A549 (cell line): ENCODE results near the gene RGS9BP. TPM values are rescaled to one million over a fixed set of nuclear protein-coding genes. Genes with fewer than 3 reads are reported as not detected.
"Not testable (repeated sequence)": the region's sequence is repeated elsewhere in the genome, so short reads cannot be mapped to it uniquely, and the experiment has no call there.

Experiments used
- ATAC-seq, 2 experiments: fragments of 200-7000 bp in 1 of 2; fragments of >200 bp in 1 of 2; cut with Nextera tagmentation in 1 of 2; cut with Tn5 transposase in 1 of 2; 3 replicates each; pipeline versions ENCODE4 v1.8.0 to v1.9.1; 2018 to 2020; ENCODE audit warnings: mild to moderate bottlenecking in 1 of 2, moderate library complexity in 1 of 2
- CTCF ChIA-PET: fragments of 300-600 bp; sonication (Branson Sonifier 250); formaldehyde crosslinking; extraction: SDS; loops from one replicate; lab custom pipeline; 2021; ENCODE audit warnings: antibody characterized with exemption, inconsistent platforms; lab: Yijun Ruan, JAX
- POLR2A ChIA-PET: fragments of 350-600 bp; formaldehyde crosslinking; extraction: SDS; loops from one replicate; lab custom pipeline; 2021; ENCODE audit warnings: antibody characterized with exemption, inconsistent platforms; lab: Yijun Ruan, JAX
- DNase-seq, 2 experiments: peaks; one replicate each; pipeline versions ENCODE4 v3.0.0 to v3.0.0-alpha.2; 2011 to 2016; ENCODE audit warnings: low read depth in 1 of 2, low spot score in 1 of 2
- FAIRE-seq: peaks from 2 replicates; lab custom pipeline; 2011; peaks lifted over from hg19 to GRCh38; lab: Jason Lieb, UNC
- H3K27ac ChIP-seq, 2 experiments: fragments of >200 bp; sonication (Bioruptor Twin); formaldehyde crosslinking; 3 replicates each; pipeline ENCODE4 v1.5.1; 2016 to 2017
- H3K4me1 ChIP-seq: fragments of >200 bp; sonication (Bioruptor Twin); formaldehyde crosslinking; 3 replicates; pipeline ENCODE4 v1.6.1; 2016
- H3K4me2 ChIP-seq: fragments of >200 bp; sonication (Bioruptor Twin); formaldehyde crosslinking; 3 replicates; pipeline ENCODE4 v1.6.1; 2016
- H3K4me3 ChIP-seq: fragments of >200 bp; sonication (Bioruptor Twin); formaldehyde crosslinking; 3 replicates; pipeline ENCODE4 v1.5.1; 2016
- H3K9me3 ChIP-seq: fragments of >200 bp; sonication (Bioruptor Twin); formaldehyde crosslinking; 3 replicates; pipeline ENCODE4 v1.6.1; 2016
- BCL3 ChIP-seq: fragments of >200 bp; sonication (Bioruptor Twin); formaldehyde crosslinking; IDR thresholded peaks from 3 replicates; pipeline ENCODE4 v1.6.1; 2016
- CBX2 ChIP-seq: fragments of 200-600 bp; sonication (generic); IDR thresholded peaks from 2 replicates; pipeline ENCODE4 v1.6.1; 2016; ENCODE audit warnings: low read depth, mild to moderate bottlenecking, borderline replicate concordance
- CHD4 ChIP-seq: fragments of 200-600 bp; sonication (generic); IDR thresholded peaks from 2 replicates; pipeline ENCODE4 v1.6.1; 2016; ENCODE audit warnings: antibody characterized with exemption, mild to moderate bottlenecking, borderline replicate concordance
- CTCF ChIP-seq: fragments of >200 bp; sonication (Bioruptor Twin); formaldehyde crosslinking; IDR thresholded peaks from 3 replicates; pipeline ENCODE4 v1.5.1; 2016
- EHMT2 ChIP-seq: fragments of 200-600 bp; sonication (generic); IDR thresholded peaks from 2 replicates; pipeline ENCODE4 v1.6.1; 2016; ENCODE audit warnings: antibody characterized with exemption, low read depth, mild to moderate bottlenecking, moderate library complexity
- EP300 ChIP-seq, 2 experiments: fragments of >200 bp; sonication (Bioruptor Twin); formaldehyde crosslinking; IDR thresholded peaks; 2 replicates in 1 of 2; 3 replicates in 1 of 2; pipeline ENCODE4 v1.6.1; 2016 to 2017
- FOSB ChIP-seq: fragments of 250-450 bp; sonication (Bioruptor Pico); IDR thresholded peaks from 2 replicates; pipeline ENCODE4 v1.5.0; 2020; ENCODE audit warnings: mild to moderate bottlenecking, moderate library complexity
- GATA3 ChIP-seq: IDR thresholded peaks from 2 replicates; pipeline ENCODE4 v1.6.1; 2012; ENCODE audit warnings: borderline replicate concordance
- HDAC2 ChIP-seq: fragments of 200-600 bp; sonication (generic); IDR thresholded peaks from 2 replicates; pipeline ENCODE4 v1.6.1; 2016
- HES2 ChIP-seq: fragments of >200 bp; sonication (Bioruptor Twin); formaldehyde crosslinking; IDR thresholded peaks from 2 replicates; pipeline ENCODE4 v1.6.1; 2016
- HEYL ChIP-seq: fragments of 250-450 bp; sonication (Bioruptor Pico); IDR thresholded peaks from 2 replicates; pipeline ENCODE4 v1.8.0; 2021; ENCODE audit warnings: mild to moderate bottlenecking, moderate library complexity
- HOXA7 ChIP-seq: fragments of 250-450 bp; sonication (Bioruptor Pico); IDR thresholded peaks from 2 replicates; pipeline ENCODE4 v1.5.0; 2020; ENCODE audit warnings: mild to moderate bottlenecking, moderate library complexity
- JUNB ChIP-seq: fragments of >200 bp; sonication (Bioruptor Twin); formaldehyde crosslinking; IDR thresholded peaks from 2 replicates; pipeline ENCODE4 v1.6.1; 2016
- KDM1A ChIP-seq: fragments of 200-600 bp; sonication (generic); IDR thresholded peaks from 2 replicates; pipeline ENCODE4 v1.6.1; 2016; ENCODE audit warnings: low read depth, mild to moderate bottlenecking
- MAFK ChIP-seq: fragments of 450-650 bp; IDR thresholded peaks from 2 replicates; pipeline ENCODE4 v1.6.1; 2014; ENCODE audit not compliant: partially characterized antibody
- MYC ChIP-seq: IDR thresholded peaks from 2 replicates; pipeline ENCODE4 v1.6.1; 2012; ENCODE audit warnings: mild to moderate bottlenecking, inconsistent platforms, low read length, improper control_type of control experiment, borderline replicate concordance
- NFE2L2 ChIP-seq: fragments of 150-350 bp; conservative IDR thresholded peaks from 2 replicates; pipeline ENCODE4 v1.6.1; 2014; ENCODE audit warnings: low read length
- PBX3 ChIP-seq: IDR thresholded peaks from 2 replicates; pipeline ENCODE4 v1.6.1; 2012
- PHF8 ChIP-seq: fragments of 200-600 bp; sonication (generic); IDR thresholded peaks from 2 replicates; pipeline ENCODE4 v1.6.1; 2016; ENCODE audit warnings: low read depth, mild to moderate bottlenecking, antibody characterized with exemption, moderate library complexity, borderline replicate concordance
- POLR2A ChIP-seq: IDR thresholded peaks from 2 replicates; pipeline ENCODE4 v1.6.1; 2012; ENCODE audit warnings: mild to moderate bottlenecking, low read length
- POLR2AphosphoS2 ChIP-seq: conservative IDR thresholded peaks from 2 replicates; pipeline ENCODE4 v1.6.1; 2012; ENCODE audit warnings: low read length, improper control_type of control experiment, inconsistent platforms
- RAD21 ChIP-seq, 2 experiments: fragments of >200 bp in 1 of 2; sonication (Bioruptor Twin) in 1 of 2; formaldehyde crosslinking in 1 of 2; IDR thresholded peaks in 1 of 2; conservative IDR thresholded peaks in 1 of 2; 2 replicates in 1 of 2; 3 replicates in 1 of 2; pipeline ENCODE4 v1.6.1; 2012 to 2018; ENCODE audit warnings: inconsistent platforms in 1 of 2
- RARB ChIP-seq: fragments of 250-450 bp; sonication (Bioruptor Pico); IDR thresholded peaks from 2 replicates; pipeline ENCODE4 v1.8.0; 2021; ENCODE audit warnings: mild to moderate bottlenecking, moderate library complexity
- RFX5 ChIP-seq: fragments of 450-650 bp; IDR thresholded peaks from 2 replicates; pipeline ENCODE4 v1.7.1; 2014; ENCODE audit warnings: antibody characterized with exemption, mild to moderate bottlenecking, moderate library complexity
- SMC3 ChIP-seq: fragments of >200 bp; sonication (Bioruptor Twin); formaldehyde crosslinking; IDR thresholded peaks from 3 replicates; pipeline ENCODE4 v1.6.1; 2018; ENCODE audit warnings: inconsistent platforms
- TFCP2L1 ChIP-seq: fragments of 250-450 bp; sonication (Bioruptor Pico); IDR thresholded peaks from 2 replicates; pipeline ENCODE4 v1.5.0; 2021; ENCODE audit warnings: mild to moderate bottlenecking
- TP53 ChIP-seq: fragments of 250-450 bp; sonication (Bioruptor Pico); IDR thresholded peaks from 2 replicates; pipeline ENCODE4 v1.5.0; 2021; ENCODE audit warnings: mild to moderate bottlenecking, moderate library complexity
- ZC3H11A ChIP-seq: fragments of 450-650 bp; IDR thresholded peaks from 2 replicates; pipeline ENCODE4 v1.6.1; 2014; ENCODE audit warnings: antibody characterized with exemption, mild to moderate bottlenecking
- ZSCAN20 ChIP-seq: fragments of 250-450 bp; sonication (Bioruptor Pico); IDR thresholded peaks from 2 replicates; pipeline ENCODE4 v1.8.0; 2022; ENCODE audit warnings: mild to moderate bottlenecking, moderate library complexity
- WGBS: methylation state at CpG from one replicate; pipeline ENCODE4 v1.1.6; 2017; ENCODE audit errors: missing lambda C conversion rate; 5-methylcytosine and 5-hydroxymethylcytosine counted together
- polyA plus RNA-seq, 4 experiments: library from polyadenylated mRNA; depleted of rRNA in 3 of 4; stranded (reverse); fragments of >200 nt; fragmentation: RNase III in 1 of 4; extraction: RNeasy Plus Mini Kit Qiagen cat#74134 plus additional on column Dnase treatment in 1 of 4; gene quantifications; 2 replicates in 3 of 4; 3 replicates in 1 of 4; pipeline ENCODE4 v1.2.3, GENCODE V29; 2011 to 2017

The RGS9BP gene
- polyA plus RNA-seq, 2 of the 4 experiments (the other 2 are of a cell fraction) = 0.17 to 0.41 TPM

- ChIA-PET CTCF (interaction anchor here (0.6 to 1.2 kb wide), 3 partner anchors 8 to 420 kb away, joined by 3 to 4 read pairs (median 3); partner anchors contain the start of genes TDRD12 and WDR88), POLR2A (no interaction called here)
- Histone ChIP-seq H3K4me1 (no peaks in the 10 kb centered on the region), H3K4me3 (no peak overlapping the region), H3K4me2 (no peak overlapping the region), H3K9me3 (no peaks in the 10 kb centered on the region), H3K27ac (no peak overlapping the region)
- ATAC-seq (no peak), DNase-seq (no peak), FAIRE-seq (no peak)
- 93% methylated on average over 6 of the region's 6 CpGs for WGBS
- TF ChIP-seq CHD4 = no peak
- TF ChIP-seq HES2 = no peak
- TF ChIP-seq CBX2 = no peak
- no peak for TF ChIP-seq RFX5
- TF ChIP-seq FOSB (CRISPR knock-in tag) = no peak
- no peak for TF ChIP-seq MYC
- no peak for TF ChIP-seq HEYL (CRISPR knock-in tag)
- no peak for TF ChIP-seq HDAC2
- no peak for TF ChIP-seq ZSCAN20 (CRISPR knock-in tag)
- no peak for TF ChIP-seq KDM1A
- no peak for TF ChIP-seq PHF8
- TF ChIP-seq BCL3 = no peak
- TF ChIP-seq PBX3 = no peak
- TF ChIP-seq EP300 (IDR thresholded peaks at IDR 0.05) = no peak
- no peak for TF ChIP-seq TFCP2L1 (CRISPR knock-in tag)
- no peak for TF ChIP-seq HOXA7 (CRISPR knock-in tag)
- TF ChIP-seq NFE2L2 = no peak
- no peak for TF ChIP-seq RAD21 (conservative IDR thresholded peaks at IDR 0.05 in 1 of 2, IDR thresholded peaks at IDR 0.05 in 1 of 2)
Measured at GRCh38 chr19:32711747-32712146, 36.1 kb downstream of the RGS9BP start.

GRCh38 chr19:32716203-32716602, 40.6 kb downstream of the RGS9BP start:
- ATAC-seq, H3K9me3 ChIP-seq, H3K27ac ChIP-seq, H3K4me1 ChIP-seq, FAIRE-seq, POLR2A ChIA-PET, H3K4me3 ChIP-seq, DNase-seq, H3K4me2 ChIP-seq: not testable (repeated sequence)
- 94% methylated on average over 7 of the region's 7 CpGs for WGBS
- CTCF ChIA-PET = interaction anchor here (0.6 to 2.2 kb wide), 4 partner anchors 18 to 259 kb away, joined by 3 to 7 read pairs (median 3); partner anchors contain the start of gene NUDT19

GRCh38 chr19:32717496-32717895, 41.8 kb downstream of the RGS9BP start:
- TF ChIP-seq JUNB (no peak), ZC3H11A (no peak), RARB (CRISPR knock-in tag) (no peak), CTCF (no peak), PHF8 (no peak), MYC (no peak), CHD4 (no peak), POLR2AphosphoS2 (no peak), TP53 (CRISPR knock-in tag) (no peak), KDM1A (no peak), SMC3 (no peak), MAFK (no peak), GATA3 (no peak), ZSCAN20 (CRISPR knock-in tag) (no peak), POLR2A (no peak), EHMT2 (no peak)
- CTCF ChIA-PET = interaction anchor here (0.7 to 1.8 kb wide), 6 partner anchors 9 to 493 kb away, joined by 3 to 6 read pairs (median 3); no protein-coding TSS in a partner anchor
- ATAC-seq (peak; percentile 16 to 20; a peak in 2 of 6 replicates), FAIRE-seq (peak; percentile 97), DNase-seq (no peak)
- H3K4me2 ChIP-seq = no peak overlapping the region
- no peak overlapping the region for H3K4me3 ChIP-seq
- no peaks in the 10 kb centered on the region for H3K4me1 ChIP-seq
- no peaks in the 10 kb centered on the region for H3K9me3 ChIP-seq
- POLR2A ChIA-PET = no interaction called here
- 93% methylated on average over 5 of the region's 5 CpGs for WGBS
- H3K27ac ChIP-seq = no peak overlapping the region
